MCF 10A (cell line): ENCODE measurements around the gene FBLN1. TPM values are rescaled to one million over a fixed set of nuclear protein-coding genes. Genes with fewer than 3 reads are reported as not detected.
A peak's percentile ranks its signal among the peaks of the same experiment; 100 is the strongest.

Source experiments
- BruUV-seq: library from RNA; stranded (reverse); fragments of 400-500 nt; replicated peaks from 2 replicates; lab custom pipeline; 2021; lab: Mats Ljungman, UMichigan
- CTCF ChIA-PET: fragments of 300-600 bp; sonication (Branson Sonifier 250); formaldehyde crosslinking; extraction: SDS; loops from one replicate; lab custom pipeline; 2021; ENCODE audit warnings: antibody characterized with exemption, inconsistent platforms; lab: Yijun Ruan, JAX
- POLR2A ChIA-PET: fragments of 300-600, 350-650 bp; sonication (Branson Sonifier 250); formaldehyde crosslinking; extraction: SDS; loops from one replicate; lab custom pipeline; 2020; ENCODE audit warnings: antibody characterized with exemption, inconsistent platforms; lab: Yijun Ruan, JAX
- DNase-seq: peaks from one replicate; pipeline ENCODE4 v3.0.0-alpha.2; 2018; ENCODE audit not compliant: unreplicated experiment
- H3K27ac Mint-ChIP-seq: one replicate; pipeline ENCODE4 v1.8.0; 2022; ENCODE audit warnings: mild to moderate bottlenecking, low read depth, mixed read lengths; ENCODE audit not compliant: unreplicated experiment
- H3K27me3 Mint-ChIP-seq: one replicate; pipeline ENCODE4 v1.8.0; 2022; ENCODE audit warnings: mixed read lengths; ENCODE audit not compliant: insufficient read depth, unreplicated experiment
- H3K36me3 Mint-ChIP-seq: one replicate; pipeline ENCODE4 v1.8.0; 2022; ENCODE audit warnings: mild to moderate bottlenecking, moderate library complexity, mixed read lengths; ENCODE audit not compliant: insufficient read depth, unreplicated experiment
- H3K4me1 Mint-ChIP-seq: one replicate; pipeline ENCODE4 v1.8.0; 2022; ENCODE audit warnings: mixed read lengths; ENCODE audit not compliant: insufficient read depth, unreplicated experiment
- H3K4me3 Mint-ChIP-seq: one replicate; pipeline ENCODE4 v1.8.0; 2022; ENCODE audit warnings: mild to moderate bottlenecking, moderate library complexity, mixed read lengths; ENCODE audit not compliant: unreplicated experiment
- H3K9me3 Mint-ChIP-seq: one replicate; pipeline ENCODE4 v1.8.0; 2022; ENCODE audit warnings: mixed read lengths; ENCODE audit not compliant: unreplicated experiment
- intact Hi-C: fragments of 100-400 bp; cut with micrococcal nuclease; formaldehyde crosslinking; loops from 2 replicates; pipeline ENCODE4 v1.14.1; 2022
- total RNA-seq: library from RNA; stranded (reverse); gene quantifications from 2 replicates; pipeline ENCODE4 v1.2.3, GENCODE V29; 2022
- TF ChIP-seq, protein P1 (sequence below): fragments of 200-600 bp; IDR thresholded peaks from one replicate; pipeline ENCODE4 v1.8.0; 2022; ENCODE audit warnings: antibody characterized with exemption, mild to moderate bottlenecking; ENCODE audit not compliant: unreplicated experiment

Gene FBLN1
- total RNA-seq, 1 experiment from 2014 or later: 110 TPM

- BruUV-seq: no TSS peak
- no peaks in the 10 kb centered on the region for H3K9me3 Mint-ChIP-seq
- CTCF ChIA-PET: interaction anchor here (0.6 to 2.6 kb wide), 45 partner anchors 10 to 430 kb away, joined by 3 to 19 read pairs (median 4); no protein-coding TSS in a partner anchor
These were observed 75.3 kb downstream of the FBLN1 start for GRCh38 chr22:45577746-45578523.

DNA sequence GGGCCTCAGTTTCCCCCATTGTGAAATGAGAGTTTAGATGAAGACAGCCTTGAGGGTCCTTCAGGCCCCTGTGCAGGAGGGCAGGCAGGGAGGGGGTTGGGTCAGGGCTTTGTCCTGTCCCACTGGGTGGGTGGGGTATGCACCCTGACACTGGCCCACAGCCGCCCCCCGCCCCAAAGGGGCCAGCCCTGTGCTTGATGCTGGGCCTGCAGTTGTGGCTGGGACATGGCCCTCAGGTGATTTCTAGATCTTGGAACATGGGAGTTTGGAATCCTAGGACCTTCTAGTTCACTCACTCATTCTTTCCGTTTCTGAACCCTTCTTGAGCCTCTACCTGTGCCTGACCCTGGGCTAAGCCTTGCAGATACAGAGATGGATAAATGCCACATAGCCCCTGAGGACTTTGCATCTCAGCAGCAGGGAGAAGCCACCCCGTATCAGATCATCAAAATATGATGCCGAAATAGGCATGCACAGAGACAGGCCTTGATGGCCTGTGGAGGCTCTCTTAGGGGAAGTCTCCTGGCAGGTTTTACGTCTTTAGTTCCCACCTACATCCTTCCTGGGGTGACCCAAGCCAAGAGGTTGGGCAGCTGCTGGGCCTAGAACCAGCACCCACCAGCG, 76.0 kb downstream of the FBLN1 start:
- ChIA-PET POLR2A (no interaction called here), CTCF (interaction anchor here (0.6 to 2.6 kb wide), 33 partner anchors 9 to 430 kb away, joined by 3 to 19 read pairs (median 5); no protein-coding TSS in a partner anchor)
- TF ChIP-seq, protein P1, sequence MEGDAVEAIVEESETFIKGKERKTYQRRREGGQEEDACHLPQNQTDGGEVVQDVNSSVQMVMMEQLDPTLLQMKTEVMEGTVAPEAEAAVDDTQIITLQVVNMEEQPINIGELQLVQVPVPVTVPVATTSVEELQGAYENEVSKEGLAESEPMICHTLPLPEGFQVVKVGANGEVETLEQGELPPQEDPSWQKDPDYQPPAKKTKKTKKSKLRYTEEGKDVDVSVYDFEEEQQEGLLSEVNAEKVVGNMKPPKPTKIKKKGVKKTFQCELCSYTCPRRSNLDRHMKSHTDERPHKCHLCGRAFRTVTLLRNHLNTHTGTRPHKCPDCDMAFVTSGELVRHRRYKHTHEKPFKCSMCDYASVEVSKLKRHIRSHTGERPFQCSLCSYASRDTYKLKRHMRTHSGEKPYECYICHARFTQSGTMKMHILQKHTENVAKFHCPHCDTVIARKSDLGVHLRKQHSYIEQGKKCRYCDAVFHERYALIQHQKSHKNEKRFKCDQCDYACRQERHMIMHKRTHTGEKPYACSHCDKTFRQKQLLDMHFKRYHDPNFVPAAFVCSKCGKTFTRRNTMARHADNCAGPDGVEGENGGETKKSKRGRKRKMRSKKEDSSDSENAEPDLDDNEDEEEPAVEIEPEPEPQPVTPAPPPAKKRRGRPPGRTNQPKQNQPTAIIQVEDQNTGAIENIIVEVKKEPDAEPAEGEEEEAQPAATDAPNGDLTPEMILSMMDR: no peak
- intact Hi-C loops: loop anchor here (1.0 to 10.0 kb wide), 3 partner anchors 66 to 286 kb away; no protein-coding TSS in a partner anchor
- no peaks in the 10 kb centered on the region for H3K4me1 Mint-ChIP-seq
- H3K9me3 Mint-ChIP-seq: no peaks in the 10 kb centered on the region
- H3K27ac Mint-ChIP-seq: no peak overlapping the region
- no TSS peak for BruUV-seq
- no peak for DNase-seq
- no peak overlapping the region for H3K4me3 Mint-ChIP-seq
- no peaks in the 10 kb centered on the region for H3K36me3 Mint-ChIP-seq
- H3K27me3 Mint-ChIP-seq: no peaks in the 10 kb centered on the region

More at GRCh38 chr22:45577746-45578523, 75.3 kb downstream of the FBLN1 start:
- no peak overlapping the region for H3K4me3 Mint-ChIP-seq
- no peaks in the 10 kb centered on the region for H3K4me1 Mint-ChIP-seq
- POLR2A ChIA-PET: interaction anchor here (0.5 kb wide), 1 partner anchor 508 kb away, joined by 4 read pairs; no protein-coding TSS in a partner anchor
- no peaks in the 10 kb centered on the region for H3K36me3 Mint-ChIP-seq
- DNase-seq: peak; percentile 80
- H3K27ac Mint-ChIP-seq: no peak overlapping the region
- H3K27me3 Mint-ChIP-seq: no peaks in the 10 kb centered on the region
- TF ChIP-seq, protein P1: peak; percentile 95
- intact Hi-C loops: loop anchor here (1.0 to 10.0 kb wide), 3 partner anchors 67 to 286 kb away; no protein-coding TSS in a partner anchor

DNA sequence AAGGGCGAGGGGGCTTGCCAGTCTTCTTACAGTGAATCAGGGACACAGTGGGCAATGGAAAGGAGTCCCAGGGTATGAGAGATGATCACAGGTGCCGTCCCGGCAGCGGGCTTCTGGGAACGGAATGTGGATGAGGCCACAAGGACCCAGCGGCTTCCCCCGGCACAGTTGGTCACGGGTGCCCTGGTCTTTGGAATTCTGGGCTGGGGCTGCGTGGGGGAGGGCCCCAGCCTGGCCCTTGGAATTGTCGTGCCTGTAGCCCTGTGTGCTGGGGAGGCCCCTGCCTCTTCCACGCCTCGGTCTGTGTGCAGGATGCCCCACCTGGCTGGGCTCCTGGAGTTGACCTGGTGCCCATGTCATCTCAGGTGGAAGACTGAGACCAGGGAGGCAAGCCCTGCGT, 76.6 kb downstream of the FBLN1 start:
- Mint-ChIP-seq H3K27ac (no peak overlapping the region), H3K36me3 (no peaks in the 10 kb centered on the region), H3K4me1 (no peaks in the 10 kb centered on the region), H3K27me3 (no peaks in the 10 kb centered on the region), H3K9me3 (no peaks in the 10 kb centered on the region), H3K4me3 (no peak overlapping the region)
- intact Hi-C loops: loop anchor here (2.0 to 10.0 kb wide), 2 partner anchors 65 to 135 kb away; no protein-coding TSS in a partner anchor
- TF ChIP-seq, protein P1: no peak
- no TSS peak for BruUV-seq
- ChIA-PET CTCF (interaction anchor here (2.6 kb wide), 1 partner anchor 284 kb away, joined by 18 read pairs; no protein-coding TSS in a partner anchor), POLR2A (no interaction called here)
- DNase-seq: no peak
